ENCODE data around the gene LRRC56. TPM values are rescaled to one million over a fixed set of nuclear protein-coding genes. Genes with fewer than 3 reads are reported as not detected.
"Not testable (repeated sequence)": the region's sequence is repeated elsewhere in the genome, so short reads cannot be mapped to it uniquely, and the experiment has no call there.

LRRC56 gene
- polyA plus RNA-seq, 1 experiment = 0.86 TPM

GRCh38 chr11:512761-513595 lies 24.3 kb upstream of the LRRC56 start:
- Histone ChIP-seq H3K4me3 (ENCODE audit: low read depth, low read length) (no peak overlapping the region), H3K27me3 (ENCODE audit: control insufficient read depth, insufficient read depth, low read length) (no peaks in the 10 kb centered on the region), H3K9me3 (ENCODE audit: control insufficient read depth, insufficient read depth, low read length) (peaks cover 13% of the 10 kb centered on the region), H3K27ac (ENCODE audit: low read depth, low read length) (no peak overlapping the region)
- CTCF ChIA-PET = interaction anchor here (0.7 kb wide), 1 partner anchor 20 kb away, joined by 5 read pairs; no protein-coding TSS in a partner anchor
- POLR2A ChIA-PET = no interaction called here
- TF ChIP-seq CTCF (IDR thresholded peaks at IDR 0.05; ENCODE audit: low read depth, low read length) = no peak
- DNase-seq (ENCODE audit: low read depth, low spot score) = no peak

- no peak overlapping the region for H3K4me3 ChIP-seq (ENCODE audit: low read depth, low read length)
- no peak overlapping the region for H3K27ac ChIP-seq (ENCODE audit: low read depth, low read length)
- H3K27me3 ChIP-seq (ENCODE audit: control insufficient read depth, insufficient read depth, low read length) = no peaks in the 10 kb centered on the region
- CTCF ChIA-PET = no interaction called here
- peaks cover 19% of the 10 kb centered on the region for H3K9me3 ChIP-seq (ENCODE audit: control insufficient read depth, insufficient read depth, low read length)
- DNase-seq (ENCODE audit: low read depth, low spot score) = no peak
- POLR2A ChIA-PET = no interaction called here
- no peak for TF ChIP-seq CTCF (IDR thresholded peaks at IDR 0.05; ENCODE audit: low read depth, low read length)
Measured at GRCh38 chr11:514606-515005, 22.7 kb upstream of the LRRC56 start.

GRCh38 chr11:515131-515530 lies 22.2 kb upstream of the LRRC56 start:
- no peaks in the 10 kb centered on the region for H3K27me3 ChIP-seq (ENCODE audit: control insufficient read depth, insufficient read depth, low read length)
- H3K9me3 ChIP-seq (ENCODE audit: control insufficient read depth, insufficient read depth, low read length) = peaks cover 19% of the 10 kb centered on the region
- H3K27ac ChIP-seq (ENCODE audit: low read depth, low read length) = no peak overlapping the region
- no peak for DNase-seq (ENCODE audit: low read depth, low spot score)
- no peak for TF ChIP-seq CTCF (IDR thresholded peaks at IDR 0.05; ENCODE audit: low read depth, low read length)
- H3K4me3 ChIP-seq (ENCODE audit: low read depth, low read length) = no peak overlapping the region
- ChIA-PET POLR2A (no interaction called here), CTCF (no interaction called here)

- Histone ChIP-seq H3K9me3 (ENCODE audit: control insufficient read depth, insufficient read depth, low read length) (peaks cover 19% of the 10 kb centered on the region), H3K4me3 (ENCODE audit: low read depth, low read length) (no peak overlapping the region), H3K27me3 (ENCODE audit: control insufficient read depth, insufficient read depth, low read length) (no peaks in the 10 kb centered on the region), H3K27ac (ENCODE audit: low read depth, low read length) (no peak overlapping the region)
- DNase-seq (ENCODE audit: low read depth, low spot score) = no peak
- TF ChIP-seq CTCF (IDR thresholded peaks at IDR 0.05; ENCODE audit: low read depth, low read length) = no peak
- ChIA-PET CTCF (no interaction called here), POLR2A (no interaction called here)
Measured at GRCh38 chr11:516400-516799, 20.9 kb upstream of the LRRC56 start.

- H3K9me3 ChIP-seq (ENCODE audit: control insufficient read depth, insufficient read depth, low read length) = peaks cover 19% of the 10 kb centered on the region
- CTCF ChIA-PET; H3K27me3 ChIP-seq (ENCODE audit: control insufficient read depth, insufficient read depth, low read length); H3K4me3 ChIP-seq (ENCODE audit: low read depth, low read length); POLR2A ChIA-PET; H3K27ac ChIP-seq (ENCODE audit: low read depth, low read length); DNase-seq (ENCODE audit: low read depth, low spot score): not testable (repeated sequence)
Measured at GRCh38 chr11:516918-517685, 20.2 kb upstream of the LRRC56 start.
